ENCODE data around the gene SPP1.
A peak's percentile ranks its signal among the peaks of the same experiment; 100 is the strongest.

Gene SPP1

GRCh38 chr4:87971866-87972265 is 3.6 kb upstream of the SPP1 start (continued):
- TF ChIP-seq MZF1 (tag by site-specific recombination; IDR thresholded peaks at IDR 0.05; ENCODE audit: borderline replicate concordance) (no peak), ZSCAN16 (tag by site-specific recombination; IDR thresholded peaks at IDR 0.05) (no peak), ZBTB26 (tag by site-specific recombination; optimal IDR thresholded peaks at IDR 0.05) (no peak), ZNF416 (tag by site-specific recombination; IDR thresholded peaks at IDR 0.05) (no peak), ZSCAN30 (tag by site-specific recombination; IDR thresholded peaks at IDR 0.05) (no peak)

GRCh38 chr4:87973283-87974169 is 2.0 kb upstream of the SPP1 start:
- CTCF ChIA-PET: interaction anchor here (0.6 to 2.9 kb wide), 26 partner anchors 9 to 834 kb away, joined by 3 to 32 read pairs (median 4); no protein-coding TSS in a partner anchor
- Histone ChIP-seq H3K9me3 (ENCODE audit: control insufficient read depth, insufficient read depth, low read depth, low read length) (no peaks in the 10 kb centered on the region), H3K27ac (ENCODE audit: extremely low read depth, low read depth, low read length) (no peak overlapping the region), H3K4me1 (ENCODE audit: control insufficient read depth, insufficient read depth, low read length) (no peaks in the 10 kb centered on the region; the same call in 1 of the 2 replicates), H3K36me3 (ENCODE audit: control insufficient read depth in 2 of 2, insufficient read depth in 1 of 2, low read length in 2 of 2) (no peaks in the 10 kb centered on the region), H3K4me3 (ENCODE audit: low read depth, low read length) (no peak overlapping the region)
- POLR2A ChIA-PET: no interaction called here
- TF ChIP-seq ZNF239 (tag by site-specific recombination; IDR thresholded peaks at IDR 0.05) (no peak), ZNF121 (tag by site-specific recombination; IDR thresholded peaks at IDR 0.05) (no peak), ZNF394 (tag by site-specific recombination; IDR thresholded peaks at IDR 0.05; ENCODE audit: borderline replicate concordance) (no peak), ZNF169 (tag by site-specific recombination; IDR thresholded peaks at IDR 0.05) (no peak), PRDM10 (tag by site-specific recombination; IDR thresholded peaks at IDR 0.05) (peak; percentile 44; the same call in 1 of the 2 replicates), ZBTB17 (tag by site-specific recombination; IDR thresholded peaks at IDR 0.05) (0 out of 2 replicates have a peak, but pooled peaks have one; percentile 15), ZNF335 (tag by site-specific recombination; conservative IDR thresholded peaks at IDR 0.05) (no peak), PRDM4 (tag by site-specific recombination; IDR thresholded peaks at IDR 0.05) (no peak), CTCF (tag by site-specific recombination; IDR thresholded peaks at IDR 0.05) (peak; percentile 26; the same call in 1 of the 2 replicates), FEZF1 (tag by site-specific recombination; IDR thresholded peaks at IDR 0.05) (no peak), ELK4 (IDR thresholded peaks at IDR 0.05; ENCODE audit: borderline replicate concordance, low read depth, low read length) (no peak), ZNF214 (tag by site-specific recombination; IDR thresholded peaks at IDR 0.05; ENCODE audit: borderline replicate concordance) (no peak), ZEB2 (tag by site-specific recombination; IDR thresholded peaks at IDR 0.05) (no peak), ZNF660 (tag by site-specific recombination; IDR thresholded peaks at IDR 0.05) (0 out of 2 replicates have a peak, but pooled peaks have one; percentile 43), ZNF654 (tag by site-specific recombination; IDR thresholded peaks at IDR 0.05; ENCODE audit: low read depth) (peak; percentile 56), ZNF10 (tag by site-specific recombination; IDR thresholded peaks at IDR 0.05) (no peak), GLI4 (tag by site-specific recombination; IDR thresholded peaks at IDR 0.05) (no peak), ZNF560 (tag by site-specific recombination; IDR thresholded peaks at IDR 0.05; ENCODE audit: borderline replicate concordance) (no peak), EGR2 (tag by site-specific recombination; IDR thresholded peaks at IDR 0.05; ENCODE audit: low read depth) (no peak), ZNF514 (tag by site-specific recombination; IDR thresholded peaks at IDR 0.05) (no peak), ZBTB1 (tag by site-specific recombination; IDR thresholded peaks at IDR 0.05) (no peak)
